ENCODE results near the gene PKDREJ.

PKDREJ gene

DNA sequence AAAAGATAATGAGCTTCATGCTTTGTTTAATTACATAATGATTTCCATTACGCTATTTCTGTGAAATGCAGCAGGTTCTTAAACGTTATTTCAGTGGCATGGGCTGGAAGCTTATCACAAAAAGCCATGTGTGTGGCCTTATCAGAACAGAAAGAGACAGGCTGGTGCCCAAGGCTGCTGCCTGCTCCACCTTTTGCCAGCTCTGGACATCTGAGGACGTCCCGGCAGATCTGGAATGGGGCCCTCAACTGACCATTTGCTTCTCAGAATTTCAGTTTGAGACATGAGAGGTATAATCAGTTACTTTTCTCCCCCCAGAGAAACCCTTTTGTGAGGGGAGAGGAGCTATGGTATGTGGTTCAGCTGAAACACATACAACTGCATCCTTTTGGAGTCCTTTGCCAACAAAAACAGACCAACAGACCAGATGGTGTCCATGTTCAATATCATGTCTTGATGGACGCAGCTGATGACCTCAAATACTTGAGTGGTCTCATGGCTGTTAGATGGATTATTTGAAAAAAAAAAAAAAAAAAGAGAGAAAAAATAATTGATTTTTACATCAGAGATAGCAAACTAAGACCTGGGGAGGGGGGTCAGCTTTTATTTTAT is 21.6 kb downstream of the PKDREJ start:
- no peak overlapping the region for H3K4me3 ChIP-seq (replicated peaks in 1 of 2; ENCODE audit: low read depth in 2 of 2, low read length in 2 of 2)
- TF ChIP-seq, protein P1, sequence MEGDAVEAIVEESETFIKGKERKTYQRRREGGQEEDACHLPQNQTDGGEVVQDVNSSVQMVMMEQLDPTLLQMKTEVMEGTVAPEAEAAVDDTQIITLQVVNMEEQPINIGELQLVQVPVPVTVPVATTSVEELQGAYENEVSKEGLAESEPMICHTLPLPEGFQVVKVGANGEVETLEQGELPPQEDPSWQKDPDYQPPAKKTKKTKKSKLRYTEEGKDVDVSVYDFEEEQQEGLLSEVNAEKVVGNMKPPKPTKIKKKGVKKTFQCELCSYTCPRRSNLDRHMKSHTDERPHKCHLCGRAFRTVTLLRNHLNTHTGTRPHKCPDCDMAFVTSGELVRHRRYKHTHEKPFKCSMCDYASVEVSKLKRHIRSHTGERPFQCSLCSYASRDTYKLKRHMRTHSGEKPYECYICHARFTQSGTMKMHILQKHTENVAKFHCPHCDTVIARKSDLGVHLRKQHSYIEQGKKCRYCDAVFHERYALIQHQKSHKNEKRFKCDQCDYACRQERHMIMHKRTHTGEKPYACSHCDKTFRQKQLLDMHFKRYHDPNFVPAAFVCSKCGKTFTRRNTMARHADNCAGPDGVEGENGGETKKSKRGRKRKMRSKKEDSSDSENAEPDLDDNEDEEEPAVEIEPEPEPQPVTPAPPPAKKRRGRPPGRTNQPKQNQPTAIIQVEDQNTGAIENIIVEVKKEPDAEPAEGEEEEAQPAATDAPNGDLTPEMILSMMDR (IDR thresholded peaks at IDR 0.05; ENCODE audit: low read depth, low read length), result no peak
- DNase-seq (ENCODE audit: low read depth in 2 of 2), result no peak

DNA sequence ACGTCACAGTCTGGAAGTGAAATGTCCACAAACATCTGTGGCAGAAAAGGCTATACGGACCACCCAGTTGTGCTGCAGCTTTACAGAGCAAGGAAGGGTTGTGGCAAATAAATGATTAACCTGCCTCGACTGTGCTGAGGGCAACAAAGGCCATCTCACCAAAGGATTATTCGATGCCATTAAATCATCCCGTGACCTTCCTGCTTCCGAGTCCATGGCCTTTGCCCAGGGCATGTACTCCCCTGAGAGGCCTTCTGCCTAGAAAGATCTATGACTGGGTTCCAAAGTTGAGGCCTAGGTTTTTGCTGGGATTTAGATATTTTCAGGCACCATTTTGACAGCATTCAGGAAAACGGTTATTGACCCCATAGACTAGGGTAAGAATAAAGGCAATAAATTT is 22.2 kb downstream of the PKDREJ start:
- no peak overlapping the region for H3K4me3 ChIP-seq (replicated peaks in 1 of 2; ENCODE audit: low read depth in 2 of 2, low read length in 2 of 2)
- DNase-seq (ENCODE audit: low read depth in 2 of 2), result no peak
- TF ChIP-seq, protein P1 (IDR thresholded peaks at IDR 0.05; ENCODE audit: low read depth, low read length), result no peak

DNA sequence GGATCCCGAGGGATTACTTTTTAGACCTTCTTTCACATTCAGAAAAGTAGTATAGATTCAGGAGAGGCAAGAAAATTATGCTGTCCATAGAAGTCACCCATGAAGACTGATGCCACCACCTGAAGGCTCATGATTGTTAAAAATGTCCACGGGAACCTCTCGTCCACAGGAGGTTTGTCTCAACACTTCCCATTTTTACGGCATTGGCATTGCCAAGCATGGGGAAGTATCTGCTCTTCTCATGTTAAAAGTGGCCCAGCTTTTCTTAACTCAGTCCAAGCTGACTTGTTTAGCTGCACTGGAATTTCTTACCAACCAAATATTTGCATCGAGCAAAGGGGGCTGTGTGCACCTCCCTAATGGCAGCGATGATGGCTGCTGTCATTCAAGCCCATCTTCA is 22.6 kb downstream of the PKDREJ start:
- no peak for DNase-seq (ENCODE audit: low read depth in 2 of 2)
- H3K4me3 ChIP-seq (replicated peaks in 1 of 2; ENCODE audit: low read depth in 2 of 2, low read length in 2 of 2), result no peak overlapping the region
- TF ChIP-seq, protein P1 (IDR thresholded peaks at IDR 0.05; ENCODE audit: low read depth, low read length), result no peak

DNA sequence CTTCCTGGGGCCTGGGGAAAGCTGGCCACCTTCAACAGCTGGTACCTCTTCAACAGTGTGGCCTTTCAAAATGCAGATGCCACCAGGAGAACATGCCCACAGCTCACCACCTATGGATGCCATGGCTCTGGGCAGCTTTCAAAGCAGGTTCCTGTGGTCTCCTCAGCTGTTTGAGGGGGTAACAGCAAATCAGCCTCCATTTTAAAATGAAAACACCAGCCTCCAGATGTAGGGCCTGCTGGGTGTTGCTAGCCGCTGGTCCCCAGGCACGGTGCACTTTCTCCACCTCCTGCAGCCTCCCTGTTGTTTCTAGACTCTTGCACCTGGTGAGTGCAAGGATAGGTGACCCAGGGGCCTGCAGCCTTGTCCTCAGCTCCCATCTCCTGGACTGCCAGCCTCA is 23.1 kb downstream of the PKDREJ start:
- H3K4me3 ChIP-seq (replicated peaks in 1 of 2; ENCODE audit: low read depth in 2 of 2, low read length in 2 of 2), result no peak overlapping the region
- TF ChIP-seq, protein P1 (IDR thresholded peaks at IDR 0.05; ENCODE audit: low read depth, low read length), result no peak

DNA sequence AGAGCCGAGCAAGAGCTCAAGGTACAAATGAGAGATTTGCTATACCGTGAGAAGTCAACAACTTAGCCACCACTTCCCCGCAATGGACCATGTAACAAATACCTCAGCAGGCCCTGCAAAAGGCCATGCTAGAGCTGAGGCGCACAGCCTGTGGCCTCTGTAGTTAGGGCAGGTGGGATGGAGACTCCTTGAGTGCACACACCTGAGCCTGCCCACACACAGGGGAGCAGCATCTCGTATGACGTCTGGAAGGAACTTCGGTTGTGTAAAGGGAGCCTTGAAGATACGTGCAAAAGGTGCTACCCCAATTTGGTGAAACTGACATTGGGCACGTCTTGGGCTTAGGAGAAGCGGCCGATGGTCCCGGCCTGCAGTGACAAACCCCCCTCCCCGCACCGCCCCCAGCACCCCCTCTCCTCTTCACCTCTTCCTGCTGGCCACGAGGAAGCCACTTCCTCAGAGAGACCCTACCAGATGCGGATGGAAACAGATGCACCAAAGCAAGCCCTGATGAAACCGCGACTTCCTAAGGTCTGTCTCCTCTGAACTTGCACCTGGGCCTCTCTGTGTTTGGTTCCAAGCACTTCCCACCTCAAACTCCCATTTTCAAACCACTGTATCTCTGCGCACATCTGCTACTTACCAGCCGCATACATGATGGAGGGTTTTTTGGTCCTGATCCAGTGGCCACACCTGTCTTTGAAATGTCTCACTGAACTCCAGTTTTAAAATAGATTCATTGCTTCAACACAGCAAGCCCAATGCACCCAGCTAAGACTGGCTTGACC is 23.7 kb downstream of the PKDREJ start:
- H3K4me3 ChIP-seq (replicated peaks in 1 of 2; ENCODE audit: low read depth in 2 of 2, low read length in 2 of 2), result no peak overlapping the region
- TF ChIP-seq, protein P1 (IDR thresholded peaks at IDR 0.05; ENCODE audit: low read depth, low read length), result no peak

More for the DNA sequence above, 23.1 kb downstream of the PKDREJ start:
- no peak for DNase-seq (ENCODE audit: low read depth in 2 of 2)

DNA sequence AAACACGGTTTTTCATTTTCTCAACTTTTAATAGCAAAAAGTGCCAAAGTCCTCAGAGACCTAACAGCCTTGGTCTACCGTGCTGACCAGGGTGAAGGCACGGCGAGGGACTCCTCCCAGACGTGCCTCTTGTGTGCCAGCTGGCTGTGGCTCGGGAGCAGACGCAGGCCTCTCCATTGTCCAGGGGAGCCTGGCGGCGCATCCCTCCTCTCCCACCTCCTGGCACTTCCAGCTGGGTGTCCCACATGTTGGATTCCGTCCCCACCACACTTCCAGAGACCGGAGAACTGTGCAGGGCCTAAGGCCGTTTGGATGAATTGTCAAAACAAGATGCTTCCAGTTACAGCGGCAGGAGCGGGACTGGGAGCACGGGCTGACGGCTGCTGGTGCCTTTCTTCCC is 24.6 kb downstream of the PKDREJ start:
- no peak overlapping the region for H3K4me3 ChIP-seq (replicated peaks in 1 of 2; ENCODE audit: low read depth in 2 of 2, low read length in 2 of 2)
- TF ChIP-seq, protein P1 (IDR thresholded peaks at IDR 0.05; ENCODE audit: low read depth, low read length), result no peak
- no peak for DNase-seq (ENCODE audit: low read depth in 2 of 2)

More for the DNA sequence above, 23.7 kb downstream of the PKDREJ start:
- no peak for DNase-seq (ENCODE audit: low read depth in 2 of 2)

All from cardiac fibroblast (primary cell).